ENCODE measurements around the gene AP1B1. TPM values are rescaled to one million over a fixed set of nuclear protein-coding genes. Genes with fewer than 3 reads are reported as not detected.

The AP1B1 gene
- polyA plus RNA-seq, 1 donor (not counting 4 experiments of a cell fraction or from before 2014, with no cell fraction given): 55.3 TPM

- Histone ChIP-seq H4K20me1 (ENCODE audit: control insufficient read depth, extremely low read depth, insufficient read depth, low read length) (no peaks in the 10 kb centered on the region), H3K4me1 (ENCODE audit: control insufficient read depth, extremely low read depth, insufficient read depth, low read length) (no peaks in the 10 kb centered on the region), H3K4me2 (ENCODE audit: control insufficient read depth, extremely low read depth, insufficient read depth, low read depth, low read length) (no peak overlapping the region), H3K9ac (ENCODE audit: control insufficient read depth, extremely low read depth, insufficient read depth, low read length) (no peak overlapping the region), H2AFZ (ENCODE audit: control insufficient read depth, low read length) (no peak overlapping the region), H3K36me3 (ENCODE audit: control insufficient read depth in 2 of 2, extremely low read depth in 1 of 2, insufficient read depth in 2 of 2, low read length in 2 of 2) (peaks cover 13 to 26% of the 10 kb centered on the region in 2 experiments), H3K27me3 (ENCODE audit: control insufficient read depth, extremely low read depth, insufficient read depth, low read length) (no peaks in the 10 kb centered on the region), H3K9me1 (ENCODE audit: control insufficient read depth, extremely low read depth, insufficient read depth, low read length) (peaks cover 2% of the 10 kb centered on the region), H3K27ac (ENCODE audit: control insufficient read depth, insufficient read depth, low read length) (no peak overlapping the region), H3K9me3 (ENCODE audit: control insufficient read depth, low read depth, low read length) (no peaks in the 10 kb centered on the region), H3K79me2 (ENCODE audit: control insufficient read depth, insufficient read depth, low read length) (no peaks in the 10 kb centered on the region), H3K4me3 (ENCODE audit: control insufficient read depth in 2 of 3, extremely low read depth in 1 of 3, insufficient read depth in 2 of 3, low read depth in 1 of 3, low read length in 3 of 3) (no peak overlapping the region)
- FAIRE-seq (no peak), DNase-seq (ENCODE audit: low read depth, low spot score) (no peak)
- TF ChIP-seq CTCF (optimal IDR thresholded peaks at IDR 0.05 in 1 of 3, IDR thresholded peaks at IDR 0.05 in 1 of 3, conservative IDR thresholded peaks at IDR 0.05 in 1 of 3; ENCODE audit: extremely low read depth in 1 of 3, insufficient read depth in 2 of 3, low read length in 3 of 3): no peak
- TF ChIP-seq EZH2 (IDR thresholded peaks at IDR 0.05; ENCODE audit: low read length): no peak
- dilution Hi-C loops (cut with MboI; ENCODE audit: extremely low pct_ligation_motif_present, low sequenced_read_pairs): no loop called here
Observed at GRCh38 chr22:29329581-29329980, 58.8 kb downstream of the AP1B1 start.

GRCh38 chr22:29328566-29329500, 59.5 kb downstream of the AP1B1 start:
- Histone ChIP-seq H3K27me3 (ENCODE audit: control insufficient read depth, extremely low read depth, insufficient read depth, low read length) (no peaks in the 10 kb centered on the region), H3K4me2 (ENCODE audit: control insufficient read depth, extremely low read depth, insufficient read depth, low read depth, low read length) (no peak overlapping the region), H3K27ac (ENCODE audit: control insufficient read depth, insufficient read depth, low read length) (no peak overlapping the region), H2AFZ (ENCODE audit: control insufficient read depth, low read length) (no peak overlapping the region), H3K36me3 (ENCODE audit: control insufficient read depth in 2 of 2, extremely low read depth in 1 of 2, insufficient read depth in 2 of 2, low read length in 2 of 2) (peaks cover 13 to 26% of the 10 kb centered on the region in 2 experiments), H3K4me3 (ENCODE audit: control insufficient read depth in 2 of 3, extremely low read depth in 1 of 3, insufficient read depth in 2 of 3, low read depth in 1 of 3, low read length in 3 of 3) (no peak overlapping the region), H3K79me2 (ENCODE audit: control insufficient read depth, insufficient read depth, low read length) (no peaks in the 10 kb centered on the region), H3K9ac (ENCODE audit: control insufficient read depth, extremely low read depth, insufficient read depth, low read length) (no peak overlapping the region), H3K9me3 (ENCODE audit: control insufficient read depth, low read depth, low read length) (no peaks in the 10 kb centered on the region), H3K9me1 (ENCODE audit: control insufficient read depth, extremely low read depth, insufficient read depth, low read length) (peaks cover 2% of the 10 kb centered on the region), H4K20me1 (ENCODE audit: control insufficient read depth, extremely low read depth, insufficient read depth, low read length) (no peaks in the 10 kb centered on the region), H3K4me1 (ENCODE audit: control insufficient read depth, extremely low read depth, insufficient read depth, low read length) (no peaks in the 10 kb centered on the region)
- FAIRE-seq: no peak
- dilution Hi-C loops (cut with MboI; ENCODE audit: extremely low pct_ligation_motif_present, low sequenced_read_pairs): no loop called here
- no peak for TF ChIP-seq CTCF (optimal IDR thresholded peaks at IDR 0.05 in 1 of 3, IDR thresholded peaks at IDR 0.05 in 1 of 3, conservative IDR thresholded peaks at IDR 0.05 in 1 of 3; ENCODE audit: extremely low read depth in 1 of 3, insufficient read depth in 2 of 3, low read length in 3 of 3)
- no peak for TF ChIP-seq EZH2 (IDR thresholded peaks at IDR 0.05; ENCODE audit: low read length)
- DNase-seq (ENCODE audit: low read depth, low spot score): no peak

Data from keratinocyte (primary cell).